MCF 10A (cell line): Measurements from ENCODE around the gene COX10. TPM values are rescaled to one million over a fixed set of nuclear protein-coding genes. Genes with fewer than 3 reads are reported as not detected.
"Not testable (repeated sequence)": the region's sequence is repeated elsewhere in the genome, so short reads cannot be mapped to it uniquely, and the experiment has no call there.

Experiments
- BruUV-seq: library from RNA; stranded (reverse); fragments of 400-500 nt; replicated peaks from 2 replicates; lab custom pipeline; 2021; lab: Mats Ljungman, UMichigan
- CTCF ChIA-PET: fragments of 300-600 bp; sonication (Branson Sonifier 250); formaldehyde crosslinking; extraction: SDS; loops from one replicate; lab custom pipeline; 2021; ENCODE audit warnings: antibody characterized with exemption, inconsistent platforms; lab: Yijun Ruan, JAX
- POLR2A ChIA-PET: fragments of 300-600, 350-650 bp; sonication (Branson Sonifier 250); formaldehyde crosslinking; extraction: SDS; loops from one replicate; lab custom pipeline; 2020; ENCODE audit warnings: antibody characterized with exemption, inconsistent platforms; lab: Yijun Ruan, JAX
- DNase-seq: peaks from one replicate; pipeline ENCODE4 v3.0.0-alpha.2; 2018; ENCODE audit not compliant: unreplicated experiment
- H3K27ac Mint-ChIP-seq: one replicate; pipeline ENCODE4 v1.8.0; 2022; ENCODE audit warnings: mild to moderate bottlenecking, low read depth, mixed read lengths; ENCODE audit not compliant: unreplicated experiment
- H3K27me3 Mint-ChIP-seq: one replicate; pipeline ENCODE4 v1.8.0; 2022; ENCODE audit warnings: mixed read lengths; ENCODE audit not compliant: insufficient read depth, unreplicated experiment
- H3K36me3 Mint-ChIP-seq: one replicate; pipeline ENCODE4 v1.8.0; 2022; ENCODE audit warnings: mild to moderate bottlenecking, moderate library complexity, mixed read lengths; ENCODE audit not compliant: insufficient read depth, unreplicated experiment
- H3K4me1 Mint-ChIP-seq: one replicate; pipeline ENCODE4 v1.8.0; 2022; ENCODE audit warnings: mixed read lengths; ENCODE audit not compliant: insufficient read depth, unreplicated experiment
- H3K4me3 Mint-ChIP-seq: one replicate; pipeline ENCODE4 v1.8.0; 2022; ENCODE audit warnings: mild to moderate bottlenecking, moderate library complexity, mixed read lengths; ENCODE audit not compliant: unreplicated experiment
- H3K9me3 Mint-ChIP-seq: one replicate; pipeline ENCODE4 v1.8.0; 2022; ENCODE audit warnings: mixed read lengths; ENCODE audit not compliant: unreplicated experiment
- CTCF ChIP-seq: fragments of 200-600 bp; IDR thresholded peaks from one replicate; pipeline ENCODE4 v1.8.0; 2022; ENCODE audit warnings: antibody characterized with exemption, mild to moderate bottlenecking; ENCODE audit not compliant: unreplicated experiment
- intact Hi-C: fragments of 100-400 bp; cut with micrococcal nuclease; formaldehyde crosslinking; loops from 2 replicates; pipeline ENCODE4 v1.14.1; 2022
- total RNA-seq: library from RNA; stranded (reverse); gene quantifications from 2 replicates; pipeline ENCODE4 v1.2.3, GENCODE V29; 2022

Gene COX10
- total RNA-seq, 1 experiment from 2014 or later: 21.0 TPM

- ChIA-PET CTCF (no interaction called here), POLR2A (no interaction called here)
- no peaks in the 10 kb centered on the region for H3K27me3 Mint-ChIP-seq
- H3K9me3 Mint-ChIP-seq: peaks cover 14% of the 10 kb centered on the region
- BruUV-seq: no TSS peak
- H3K4me3 Mint-ChIP-seq: no peak overlapping the region
- H3K36me3 Mint-ChIP-seq: peaks cover 5% of the 10 kb centered on the region
- no peak for DNase-seq
- H3K4me1 Mint-ChIP-seq: no peaks in the 10 kb centered on the region
- intact Hi-C loops: no loop called here
- H3K27ac Mint-ChIP-seq: no peak overlapping the region
- TF ChIP-seq CTCF: no peak
These were observed 100.0 kb downstream of the COX10 start for GRCh38 chr17:14169287-14169686.

- no peaks in the 10 kb centered on the region for H3K27me3 Mint-ChIP-seq
- no peak overlapping the region for H3K27ac Mint-ChIP-seq
- no peak for DNase-seq
- H3K4me1 Mint-ChIP-seq: no peaks in the 10 kb centered on the region
- intact Hi-C loops: no loop called here
- H3K4me3 Mint-ChIP-seq: no peak overlapping the region
- peaks cover 14% of the 10 kb centered on the region for H3K9me3 Mint-ChIP-seq
- no peak for TF ChIP-seq CTCF
- ChIA-PET POLR2A (no interaction called here), CTCF (interaction anchor here (0.7 kb wide), 1 partner anchor 33 kb away, joined by 3 read pairs; no protein-coding TSS in a partner anchor)
- BruUV-seq: no TSS peak
- peaks cover 5% of the 10 kb centered on the region for H3K36me3 Mint-ChIP-seq
These were observed 100.6 kb downstream of the COX10 start for GRCh38 chr17:14169901-14170300.

GRCh38 chr17:14176989-14177388 is 107.7 kb downstream of the COX10 start:
- H3K27me3 Mint-ChIP-seq, H3K27ac Mint-ChIP-seq, H3K4me3 Mint-ChIP-seq, H3K36me3 Mint-ChIP-seq, H3K4me1 Mint-ChIP-seq, BruUV-seq, H3K9me3 Mint-ChIP-seq, intact Hi-C loops, DNase-seq, CTCF ChIA-PET: not testable (repeated sequence)
- POLR2A ChIA-PET: interaction anchor here (0.5 to 0.7 kb wide), 2 partner anchors 288 to 766 kb away, joined by 3 read pairs; no protein-coding TSS in a partner anchor

- H3K4me3 Mint-ChIP-seq, DNase-seq, H3K4me1 Mint-ChIP-seq, H3K27ac Mint-ChIP-seq, H3K36me3 Mint-ChIP-seq, intact Hi-C loops, CTCF ChIA-PET, BruUV-seq, H3K27me3 Mint-ChIP-seq, H3K9me3 Mint-ChIP-seq, POLR2A ChIA-PET: not testable (repeated sequence)
These were observed 108.5 kb downstream of the COX10 start for GRCh38 chr17:14177801-14178200.

- DNase-seq, CTCF ChIA-PET, H3K4me1 Mint-ChIP-seq, H3K36me3 Mint-ChIP-seq, intact Hi-C loops, BruUV-seq, H3K27me3 Mint-ChIP-seq, H3K27ac Mint-ChIP-seq, POLR2A ChIA-PET, H3K9me3 Mint-ChIP-seq, H3K4me3 Mint-ChIP-seq: not testable (repeated sequence)
These were observed 110.6 kb downstream of the COX10 start for GRCh38 chr17:14179951-14180350.

- H3K36me3 Mint-ChIP-seq, CTCF ChIA-PET, POLR2A ChIA-PET, H3K4me3 Mint-ChIP-seq, DNase-seq, H3K27ac Mint-ChIP-seq, H3K27me3 Mint-ChIP-seq, H3K9me3 Mint-ChIP-seq, intact Hi-C loops, H3K4me1 Mint-ChIP-seq, BruUV-seq: not testable (repeated sequence)
These were observed 112.8 kb downstream of the COX10 start for GRCh38 chr17:14182084-14182483.

GRCh38 chr17:14184536-14184935 is 115.2 kb downstream of the COX10 start:
- H3K36me3 Mint-ChIP-seq, DNase-seq, BruUV-seq, H3K9me3 Mint-ChIP-seq, CTCF ChIA-PET, H3K4me1 Mint-ChIP-seq, H3K27ac Mint-ChIP-seq, H3K27me3 Mint-ChIP-seq, H3K4me3 Mint-ChIP-seq, POLR2A ChIA-PET, intact Hi-C loops: not testable (repeated sequence)

GRCh38 chr17:14186443-14186842 is 117.1 kb downstream of the COX10 start:
- DNase-seq, CTCF ChIA-PET, H3K27ac Mint-ChIP-seq: not testable (repeated sequence)

More at GRCh38 chr17:14186443-14186842, 117.1 kb downstream of the COX10 start:
- H3K9me3 Mint-ChIP-seq, intact Hi-C loops, H3K4me1 Mint-ChIP-seq, H3K4me3 Mint-ChIP-seq, BruUV-seq, H3K36me3 Mint-ChIP-seq, POLR2A ChIA-PET, H3K27me3 Mint-ChIP-seq: not testable (repeated sequence)
